Measurements from ENCODE around the gene ALCAM.

DNA sequence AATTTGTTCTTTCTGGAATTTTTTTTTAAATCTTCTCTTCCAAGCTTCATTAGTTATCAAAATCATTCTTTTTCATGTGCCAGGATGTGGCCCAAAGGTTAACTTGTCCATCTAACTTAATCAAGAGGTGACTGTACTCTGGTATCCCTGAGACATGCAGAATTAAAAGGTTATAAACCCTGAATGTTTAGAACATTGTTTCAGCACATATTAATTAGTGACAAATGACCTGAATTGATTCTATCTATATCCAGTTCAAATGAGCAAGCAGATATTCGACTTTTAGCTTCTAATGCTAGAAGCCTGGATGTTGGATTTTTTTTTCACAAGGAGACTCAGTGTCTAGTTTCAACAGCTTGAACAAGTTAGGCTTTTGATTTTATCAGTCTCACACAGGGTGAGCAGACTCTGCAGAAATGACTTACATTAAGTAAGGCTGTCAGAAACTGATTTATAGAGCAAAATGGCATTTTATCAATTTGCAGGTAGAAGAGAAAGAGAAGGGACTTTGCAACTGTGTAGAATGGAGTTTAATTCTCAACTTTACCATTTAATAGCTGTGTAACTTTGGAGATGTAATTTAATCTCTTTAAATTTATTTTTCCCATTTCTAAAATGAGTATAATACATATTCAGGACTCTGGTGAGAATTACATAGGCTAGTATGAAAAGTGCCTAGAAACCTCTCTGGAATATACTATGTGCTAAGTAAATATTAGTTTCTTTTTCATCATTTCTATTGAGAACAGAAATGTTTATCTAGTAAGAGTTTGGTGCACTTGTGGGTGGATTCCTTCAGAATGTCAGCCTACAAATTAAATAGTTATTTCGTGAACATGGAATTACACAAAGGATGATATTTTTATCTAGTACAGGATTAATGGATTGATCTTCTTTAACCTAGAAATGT is 100.0 kb downstream of the ALCAM start:
- TF ChIP-seq EZH2 (IDR thresholded peaks at IDR 0.05; ENCODE audit: borderline replicate concordance, low read length): no peak
- TF ChIP-seq, protein P1, sequence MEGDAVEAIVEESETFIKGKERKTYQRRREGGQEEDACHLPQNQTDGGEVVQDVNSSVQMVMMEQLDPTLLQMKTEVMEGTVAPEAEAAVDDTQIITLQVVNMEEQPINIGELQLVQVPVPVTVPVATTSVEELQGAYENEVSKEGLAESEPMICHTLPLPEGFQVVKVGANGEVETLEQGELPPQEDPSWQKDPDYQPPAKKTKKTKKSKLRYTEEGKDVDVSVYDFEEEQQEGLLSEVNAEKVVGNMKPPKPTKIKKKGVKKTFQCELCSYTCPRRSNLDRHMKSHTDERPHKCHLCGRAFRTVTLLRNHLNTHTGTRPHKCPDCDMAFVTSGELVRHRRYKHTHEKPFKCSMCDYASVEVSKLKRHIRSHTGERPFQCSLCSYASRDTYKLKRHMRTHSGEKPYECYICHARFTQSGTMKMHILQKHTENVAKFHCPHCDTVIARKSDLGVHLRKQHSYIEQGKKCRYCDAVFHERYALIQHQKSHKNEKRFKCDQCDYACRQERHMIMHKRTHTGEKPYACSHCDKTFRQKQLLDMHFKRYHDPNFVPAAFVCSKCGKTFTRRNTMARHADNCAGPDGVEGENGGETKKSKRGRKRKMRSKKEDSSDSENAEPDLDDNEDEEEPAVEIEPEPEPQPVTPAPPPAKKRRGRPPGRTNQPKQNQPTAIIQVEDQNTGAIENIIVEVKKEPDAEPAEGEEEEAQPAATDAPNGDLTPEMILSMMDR (conservative IDR thresholded peaks at IDR 0.05 in 1 of 2, IDR thresholded peaks at IDR 0.05 in 1 of 2; ENCODE audit: extremely low read depth in 1 of 2, insufficient read depth in 1 of 2, low read depth in 1 of 2, low read length in 2 of 2): no peak
